C4-2B (cell line): ENCODE data around the gene TDRD9.
"Not testable (repeated sequence)": the region's sequence is repeated elsewhere in the genome, so short reads cannot be mapped to it uniquely, and the experiment has no call there.

ENCODE experiments used
- CTCF ChIP-seq: fragments of 450-650 bp; conservative IDR thresholded peaks from 2 replicates; pipeline ENCODE4 v1.5.1; 2017; ENCODE audit warnings: mild to moderate bottlenecking
- ZFX ChIP-seq: fragments of 450-650 bp; IDR thresholded peaks from 2 replicates; pipeline ENCODE4 v1.6.1; 2017

- not testable (repeated sequence) for TF ChIP-seq CTCF, ZFX
Observed at GRCh38 chr14:103921855-103922200, 6.4 kb upstream of the TDRD9 start.
